ENCODE data around the gene WFDC1. TPM values are rescaled to one million over a fixed set of nuclear protein-coding genes. Genes with fewer than 3 reads are reported as not detected.

Gene WFDC1
- total and polyA plus RNA-seq, 2 donors (not counting 3 experiments of a cell fraction or from before 2014, with no cell fraction given), result not detected

DNA sequence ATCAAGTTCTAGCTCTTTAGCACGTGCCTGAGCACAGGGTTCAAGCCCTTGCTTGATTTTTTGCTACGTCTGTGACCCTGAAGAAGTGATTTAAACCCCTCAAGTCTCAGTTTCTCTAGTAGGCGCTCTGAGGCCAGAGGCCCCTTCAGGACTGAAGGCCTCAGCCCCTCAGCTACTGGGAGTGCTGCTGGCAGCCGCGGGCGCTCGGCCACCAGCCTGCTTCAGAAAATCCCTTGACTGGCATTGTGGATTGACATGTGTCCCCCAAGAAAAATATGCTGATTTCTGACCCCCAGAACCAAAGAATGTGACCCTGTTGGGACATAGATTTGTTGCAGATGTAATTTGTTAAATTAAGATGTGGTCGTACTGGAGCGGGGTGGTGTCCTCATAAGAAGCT is 20.2 kb upstream of the WFDC1 start:
- BruUV-seq (replicated peaks), result no TSS peak
- TF ChIP-seq MYC (IDR thresholded peaks at IDR 0.05; ENCODE audit: low read depth, low read length) (no peak), FOS (IDR thresholded peaks at IDR 0.05; ENCODE audit: borderline replicate concordance, insufficient read depth, low read length) (no peak), GATA2 (IDR thresholded peaks at IDR 0.05; ENCODE audit: insufficient read depth, insufficient read length, low read depth, low read length) (no peak)
- Histone ChIP-seq H3K36me3 (ENCODE audit: control insufficient read depth in 2 of 2, extremely low read depth in 1 of 2, insufficient read depth in 2 of 2, low read length in 2 of 2) (no peaks in the 10 kb centered on the region), H3K27ac (ENCODE audit: insufficient read depth, low read depth, low read length) (no peak overlapping the region), H3K27me3 (ENCODE audit: control insufficient read depth in 2 of 2, insufficient read depth in 2 of 2, low read length in 2 of 2) (peaks cover 0 to 4% of the 10 kb centered on the region in 2 experiments), H2AFZ (ENCODE audit: low read depth, low read length) (no peak overlapping the region), H4K20me1 (replicated peaks; ENCODE audit: control insufficient read depth, extremely low read depth, insufficient read depth, low read length) (no peaks in the 10 kb centered on the region), H3K4me2 (ENCODE audit: insufficient read depth, low read length) (no peak overlapping the region), H3K79me2 (ENCODE audit: control insufficient read depth, insufficient read depth, low read length) (no peaks in the 10 kb centered on the region), H3K9ac (replicated peaks; ENCODE audit: extremely low read depth, insufficient read depth, low read length) (no peak overlapping the region), H3K4me3 (replicated peaks in 1 of 3; ENCODE audit: insufficient read depth in 1 of 3, low read depth in 1 of 3, low read length in 3 of 3) (no peak overlapping the region), H3K4me1 (ENCODE audit: control insufficient read depth, extremely low read depth, insufficient read depth, low read length) (no peaks in the 10 kb centered on the region), H3K9me3 (replicated peaks; ENCODE audit: control insufficient read depth, insufficient read depth, low read length) (no peaks in the 10 kb centered on the region), H3K9me1 (replicated peaks; ENCODE audit: control insufficient read depth, extremely low read depth, insufficient read depth, low read length) (no peaks in the 10 kb centered on the region)
- POLR2A ChIA-PET, result no interaction called here
- DNase-seq (ENCODE audit: low read depth, low spot score) (no peak), FAIRE-seq (no peak)
- intact Hi-C loops (cut with micrococcal nuclease), result no loop called here
- dilution Hi-C loops (cut with MboI; ENCODE audit: extremely low pct_ligation_motif_present, low sequenced_read_pairs), result no loop called here
- CTCF ChIA-PET, result no interaction called here

DNA sequence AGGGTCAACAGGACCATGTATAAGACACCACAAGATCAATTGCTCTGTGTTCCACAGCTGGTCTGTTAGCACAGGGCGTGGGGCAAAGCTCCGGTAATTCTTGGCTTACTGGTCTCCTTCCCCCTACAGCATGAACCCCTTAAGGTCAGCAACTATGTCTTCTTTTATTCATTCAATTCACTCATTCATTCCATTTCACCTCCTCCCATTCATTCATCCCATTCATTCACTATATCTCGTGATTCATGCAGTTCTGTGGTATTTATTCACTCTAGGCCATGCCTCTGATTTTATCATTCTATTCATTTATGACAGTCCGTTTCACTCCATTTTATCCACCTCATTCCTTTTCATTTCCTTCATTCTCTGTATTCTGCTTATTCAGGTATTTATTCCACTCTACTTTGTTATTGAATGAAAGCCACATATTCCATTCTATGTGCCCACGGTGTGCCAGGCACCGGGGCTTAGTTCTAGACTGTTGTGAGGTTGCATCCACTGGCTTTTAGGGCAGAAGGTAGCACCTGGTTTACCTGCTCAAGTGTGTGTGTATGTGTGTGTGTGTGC is 19.0 kb upstream of the WFDC1 start:
- no TSS peak for BruUV-seq (replicated peaks)
- ChIA-PET CTCF (interaction anchor here (0.6 to 3.8 kb wide), 8 partner anchors 12 to 230 kb away, joined by 3 to 48 read pairs (median 24); no protein-coding TSS in a partner anchor), POLR2A (no interaction called here)
- no peaks in the 10 kb centered on the region for H3K4me1 ChIP-seq (ENCODE audit: control insufficient read depth, extremely low read depth, insufficient read depth, low read length)
- H3K79me2 ChIP-seq (ENCODE audit: control insufficient read depth, insufficient read depth, low read length), result no peaks in the 10 kb centered on the region
- dilution Hi-C loops (cut with MboI; ENCODE audit: extremely low pct_ligation_motif_present, low sequenced_read_pairs), result no loop called here
- H3K27ac ChIP-seq (ENCODE audit: insufficient read depth, low read depth, low read length), result no peak overlapping the region
- H3K4me3 ChIP-seq (replicated peaks in 1 of 3; ENCODE audit: insufficient read depth in 1 of 3, low read depth in 1 of 3, low read length in 3 of 3), result no peak overlapping the region
- no peak overlapping the region for H3K4me2 ChIP-seq (ENCODE audit: insufficient read depth, low read length)
- H3K9ac ChIP-seq (replicated peaks; ENCODE audit: extremely low read depth, insufficient read depth, low read length), result no peak overlapping the region
- intact Hi-C loops (cut with micrococcal nuclease), result loop anchor here (5.0 kb wide), 1 partner anchor 347 kb away; no protein-coding TSS in a partner anchor
- peaks cover 0 to 4% of the 10 kb centered on the region in 2 experiments for H3K27me3 ChIP-seq (ENCODE audit: control insufficient read depth in 2 of 2, insufficient read depth in 2 of 2, low read length in 2 of 2)
- no peaks in the 10 kb centered on the region for H3K9me3 ChIP-seq (replicated peaks; ENCODE audit: control insufficient read depth, insufficient read depth, low read length)
- FAIRE-seq (no peak), DNase-seq (ENCODE audit: low read depth, low spot score) (no peak)
- TF ChIP-seq FOS (IDR thresholded peaks at IDR 0.05; ENCODE audit: borderline replicate concordance, insufficient read depth, low read length), result no peak
- no peak for TF ChIP-seq POLR2A (IDR thresholded peaks at IDR 0.05; ENCODE audit: low read depth, low read length)
- TF ChIP-seq MYC (IDR thresholded peaks at IDR 0.05; ENCODE audit: low read depth, low read length), result no peak
- TF ChIP-seq POLR2AphosphoS5 (IDR thresholded peaks at IDR 0.05; ENCODE audit: insufficient read depth, low read depth, low read length), result no peak
- TF ChIP-seq EZH2 (IDR thresholded peaks at IDR 0.05; ENCODE audit: borderline replicate concordance, low read depth, low read length, severe bottlenecking), result no peak
- no peak for TF ChIP-seq CTCF (IDR thresholded peaks at IDR 0.05; ENCODE audit: extremely low read depth in 1 of 2, insufficient read depth in 1 of 2, low read depth in 1 of 2, low read length in 2 of 2)
- TF ChIP-seq JUN (IDR thresholded peaks at IDR 0.05; ENCODE audit: borderline replicate concordance, insufficient read depth, insufficient read length, low read depth), result no peak
- TF ChIP-seq MAX (IDR thresholded peaks at IDR 0.05; ENCODE audit: insufficient read depth, insufficient read length), result no peak
- no peak for TF ChIP-seq GATA2 (IDR thresholded peaks at IDR 0.05; ENCODE audit: insufficient read depth, insufficient read length, low read depth, low read length)
- no peaks in the 10 kb centered on the region for H3K36me3 ChIP-seq (ENCODE audit: control insufficient read depth in 2 of 2, extremely low read depth in 1 of 2, insufficient read depth in 2 of 2, low read length in 2 of 2)
- H2AFZ ChIP-seq (ENCODE audit: low read depth, low read length), result no peak overlapping the region
- H3K9me1 ChIP-seq (replicated peaks; ENCODE audit: control insufficient read depth, extremely low read depth, insufficient read depth, low read length), result no peaks in the 10 kb centered on the region
- H4K20me1 ChIP-seq (replicated peaks; ENCODE audit: control insufficient read depth, extremely low read depth, insufficient read depth, low read length), result no peaks in the 10 kb centered on the region
